ENCODE data around the gene GCC2.

DNA sequence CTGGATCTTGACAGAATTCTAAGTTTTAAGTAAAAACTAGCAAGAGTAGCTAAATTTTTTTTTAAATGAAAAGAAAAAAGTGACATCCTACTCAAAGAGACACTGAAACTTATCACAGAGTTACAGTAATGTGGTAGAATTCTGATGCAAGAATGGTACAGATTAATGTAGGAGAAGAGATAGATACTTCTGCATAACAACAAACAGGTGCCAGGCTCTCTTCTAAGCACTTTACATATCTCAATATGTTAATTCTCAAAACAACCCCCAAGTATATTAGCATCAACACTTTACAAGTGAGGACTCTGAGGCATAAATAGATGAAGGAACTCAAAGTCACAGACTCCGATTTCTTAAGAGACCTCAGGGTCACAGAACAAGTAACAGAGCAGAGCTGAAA lies 28.1 kb downstream of the GCC2 start:
- TF ChIP-seq EZH2 (IDR thresholded peaks at IDR 0.05; ENCODE audit: insufficient read depth, low read length) = no peak
- TF ChIP-seq, protein P1, sequence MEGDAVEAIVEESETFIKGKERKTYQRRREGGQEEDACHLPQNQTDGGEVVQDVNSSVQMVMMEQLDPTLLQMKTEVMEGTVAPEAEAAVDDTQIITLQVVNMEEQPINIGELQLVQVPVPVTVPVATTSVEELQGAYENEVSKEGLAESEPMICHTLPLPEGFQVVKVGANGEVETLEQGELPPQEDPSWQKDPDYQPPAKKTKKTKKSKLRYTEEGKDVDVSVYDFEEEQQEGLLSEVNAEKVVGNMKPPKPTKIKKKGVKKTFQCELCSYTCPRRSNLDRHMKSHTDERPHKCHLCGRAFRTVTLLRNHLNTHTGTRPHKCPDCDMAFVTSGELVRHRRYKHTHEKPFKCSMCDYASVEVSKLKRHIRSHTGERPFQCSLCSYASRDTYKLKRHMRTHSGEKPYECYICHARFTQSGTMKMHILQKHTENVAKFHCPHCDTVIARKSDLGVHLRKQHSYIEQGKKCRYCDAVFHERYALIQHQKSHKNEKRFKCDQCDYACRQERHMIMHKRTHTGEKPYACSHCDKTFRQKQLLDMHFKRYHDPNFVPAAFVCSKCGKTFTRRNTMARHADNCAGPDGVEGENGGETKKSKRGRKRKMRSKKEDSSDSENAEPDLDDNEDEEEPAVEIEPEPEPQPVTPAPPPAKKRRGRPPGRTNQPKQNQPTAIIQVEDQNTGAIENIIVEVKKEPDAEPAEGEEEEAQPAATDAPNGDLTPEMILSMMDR (IDR thresholded peaks at IDR 0.05; ENCODE audit: insufficient read depth, low read depth, low read length) = no peak
